GM18909 (cell line): ENCODE data around the gene EIF4EBP2.

Experiments used
- ATAC-seq: cut with Tn5 transposase; IDR thresholded peaks from one replicate; pipeline ENCODE4 v1.9.1; 2021; ENCODE audit warnings: mild to moderate bottlenecking; ENCODE audit not compliant: unreplicated experiment, poor library complexity

The EIF4EBP2 gene

GRCh38 chr10:70426823-70427222, 22.9 kb downstream of the EIF4EBP2 start:
- ATAC-seq = no peak

DNA sequence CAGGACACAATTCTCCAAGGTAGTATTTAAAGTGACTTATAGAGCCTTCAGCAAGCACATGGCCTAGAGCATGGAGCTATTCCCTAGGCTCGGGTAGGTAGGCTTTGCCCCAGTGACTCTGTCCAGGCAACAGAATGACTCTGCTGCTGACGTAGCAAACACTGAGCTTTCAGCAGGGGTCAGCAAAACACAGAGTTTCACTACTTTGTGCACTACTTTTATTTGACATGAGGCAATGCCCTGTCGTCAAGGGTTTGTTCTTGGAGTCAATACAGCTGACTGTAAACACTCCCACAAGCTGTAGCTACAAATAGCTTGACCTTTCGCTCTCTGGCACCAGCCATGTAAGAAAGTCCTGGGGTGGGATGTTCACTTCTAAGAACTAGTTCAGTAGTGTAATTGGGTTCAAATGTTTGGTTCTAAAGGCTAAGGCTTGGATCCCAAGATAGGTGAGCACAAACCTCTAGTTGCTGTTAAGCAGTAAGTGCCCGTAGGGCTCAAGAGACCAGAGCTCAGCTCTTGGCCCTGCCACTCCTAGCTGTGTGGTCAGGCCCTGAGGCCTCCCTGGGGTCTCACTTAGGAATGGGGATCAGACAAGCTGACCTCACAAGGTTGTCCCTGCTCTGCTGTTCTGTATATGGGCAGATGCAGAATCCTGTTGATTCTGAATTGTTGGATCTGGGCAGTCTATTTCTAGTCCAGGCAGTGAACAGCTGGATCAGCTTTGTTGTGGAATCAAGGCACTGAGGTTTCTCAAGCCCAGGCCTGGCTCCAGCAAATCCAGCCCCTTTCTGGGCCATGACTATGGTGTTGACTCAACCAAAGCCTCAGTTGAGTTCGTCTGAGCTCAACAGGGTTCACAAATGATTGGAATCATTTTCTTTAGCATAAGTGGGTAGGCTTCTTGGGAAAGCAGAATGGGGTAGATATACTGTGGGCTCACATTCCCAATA, 26.8 kb downstream of the EIF4EBP2 start:
- ATAC-seq = no peak

DNA sequence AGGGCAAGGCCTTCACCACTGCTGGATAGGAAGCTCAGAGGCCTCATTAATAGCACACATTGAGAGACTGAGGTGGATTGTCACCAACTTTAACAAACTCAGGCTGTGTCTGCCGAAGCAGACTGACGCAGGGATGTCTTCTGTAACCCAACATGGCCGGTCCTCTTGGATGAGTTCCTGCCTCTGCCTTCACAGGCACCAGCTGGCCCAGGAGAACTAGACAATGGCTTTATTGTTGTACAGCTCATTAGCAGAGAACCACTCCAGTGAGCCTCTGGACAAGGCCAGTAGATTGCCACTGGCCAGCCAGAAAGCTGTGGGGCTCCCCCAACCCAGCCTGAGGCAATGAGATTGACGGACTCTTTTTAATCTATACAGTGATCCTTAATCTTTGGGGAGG, 28.2 kb downstream of the EIF4EBP2 start:
- ATAC-seq = no peak

DNA sequence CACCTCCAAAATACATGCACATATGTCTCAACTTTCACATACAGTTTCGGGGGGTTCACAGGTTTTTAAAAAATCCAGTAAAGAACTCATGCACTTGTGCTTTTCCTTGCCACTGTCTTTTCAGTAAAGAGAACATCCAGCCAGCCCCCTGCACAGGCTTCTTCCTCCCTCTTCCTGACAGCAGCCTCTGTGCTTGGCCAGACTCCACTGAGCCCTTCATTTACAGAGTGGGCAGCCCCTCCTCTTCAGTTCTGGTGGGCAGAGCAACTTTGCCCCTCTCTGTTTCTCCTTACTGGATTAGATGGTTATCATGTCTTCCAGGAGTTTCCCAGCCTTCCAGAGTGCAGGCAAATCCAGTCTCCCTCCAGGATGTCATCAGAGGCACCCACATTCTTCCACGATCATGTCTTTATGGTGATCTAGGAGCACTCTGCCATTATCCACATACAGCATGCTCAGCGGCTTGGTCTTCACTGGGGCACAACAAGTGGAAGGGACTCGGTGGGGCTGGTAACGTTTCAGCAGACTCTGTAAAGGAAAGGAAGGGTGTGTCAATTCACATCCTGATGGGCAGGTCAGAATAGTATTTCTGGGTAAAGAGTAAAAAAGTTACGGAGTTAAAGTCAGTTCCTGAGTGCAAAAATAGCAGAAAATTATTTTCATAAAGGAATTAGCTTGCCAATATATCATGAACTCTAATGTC, 28.8 kb downstream of the EIF4EBP2 start:
- ATAC-seq = no peak

- no peak for ATAC-seq
Measured at GRCh38 chr10:70433581-70434280, 29.8 kb downstream of the EIF4EBP2 start.

GRCh38 chr10:70435241-70436085, 31.5 kb downstream of the EIF4EBP2 start:
- no peak for ATAC-seq

DNA sequence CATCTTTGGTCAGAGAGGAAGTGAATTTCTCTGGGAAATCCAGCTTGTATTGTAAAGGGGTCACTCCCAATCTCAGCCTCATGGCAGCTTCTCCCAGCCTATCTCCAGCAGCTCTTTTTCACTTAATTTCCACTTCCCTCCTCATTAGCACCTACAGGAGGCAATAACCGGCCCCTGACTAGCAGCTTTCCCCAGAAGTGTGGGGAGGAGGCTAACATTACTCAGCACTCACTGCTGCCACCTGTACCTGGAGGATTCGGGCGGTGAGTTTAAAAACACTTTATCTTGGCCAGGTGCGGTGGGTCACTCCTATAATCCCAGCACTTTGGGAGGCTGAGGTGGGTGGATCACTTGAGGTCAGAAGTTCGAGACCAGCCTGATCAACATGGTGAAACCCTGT, 33.8 kb downstream of the EIF4EBP2 start:
- ATAC-seq = no peak

DNA sequence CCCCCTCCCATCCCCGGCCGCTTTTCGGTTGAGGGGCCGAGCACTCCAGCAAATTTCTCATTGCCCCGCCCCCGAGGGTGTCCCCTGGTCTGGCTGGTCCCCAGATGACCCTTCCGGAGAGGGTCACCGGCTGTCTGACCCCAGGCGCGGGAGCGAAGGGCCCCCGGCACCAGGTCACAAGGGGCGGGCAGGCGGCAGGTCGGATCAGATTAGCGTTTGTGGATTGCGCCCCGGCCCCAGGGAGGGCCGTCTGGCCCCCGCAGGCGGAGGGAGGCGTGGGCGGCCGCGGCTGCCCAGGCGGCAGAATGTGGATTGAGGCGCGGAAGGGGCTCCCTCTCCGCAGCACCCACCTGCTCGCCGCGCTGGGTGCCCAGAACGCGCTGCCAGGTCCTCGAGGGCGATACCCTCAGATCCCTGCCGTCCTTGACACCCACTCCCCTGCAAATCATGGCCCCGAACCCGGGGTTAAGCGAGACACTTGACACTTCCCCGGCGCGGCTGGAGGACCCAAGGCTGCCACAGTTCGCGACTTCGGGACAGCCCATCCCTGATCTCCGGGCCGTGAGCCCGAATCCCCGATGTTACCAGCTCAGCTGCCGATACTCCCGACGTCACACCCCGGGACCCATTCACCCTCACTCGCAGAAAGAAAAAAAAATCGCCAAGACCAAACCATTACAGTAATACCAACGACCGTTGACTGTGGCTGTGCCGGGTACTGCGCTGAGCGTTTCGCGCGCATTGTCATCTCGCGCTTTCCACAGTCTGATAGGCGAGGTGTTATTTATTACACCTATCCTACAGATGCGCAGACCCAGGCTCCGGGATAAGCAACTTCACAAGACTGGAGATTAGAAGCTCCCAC, 36.6 kb downstream of the EIF4EBP2 start:
- no peak for ATAC-seq

- no peak for ATAC-seq
Measured at GRCh38 chr10:70441161-70441894, 37.4 kb downstream of the EIF4EBP2 start, which contains the start of gene NODAL. Gene NODAL, minus strand, starts transcription at chr10:70441681. Its CDS starts 14 bp downstream, at chr10:70441667.

GRCh38 chr10:70441895-70442309, 38.0 kb downstream of the EIF4EBP2 start:
- ATAC-seq = no peak

DNA sequence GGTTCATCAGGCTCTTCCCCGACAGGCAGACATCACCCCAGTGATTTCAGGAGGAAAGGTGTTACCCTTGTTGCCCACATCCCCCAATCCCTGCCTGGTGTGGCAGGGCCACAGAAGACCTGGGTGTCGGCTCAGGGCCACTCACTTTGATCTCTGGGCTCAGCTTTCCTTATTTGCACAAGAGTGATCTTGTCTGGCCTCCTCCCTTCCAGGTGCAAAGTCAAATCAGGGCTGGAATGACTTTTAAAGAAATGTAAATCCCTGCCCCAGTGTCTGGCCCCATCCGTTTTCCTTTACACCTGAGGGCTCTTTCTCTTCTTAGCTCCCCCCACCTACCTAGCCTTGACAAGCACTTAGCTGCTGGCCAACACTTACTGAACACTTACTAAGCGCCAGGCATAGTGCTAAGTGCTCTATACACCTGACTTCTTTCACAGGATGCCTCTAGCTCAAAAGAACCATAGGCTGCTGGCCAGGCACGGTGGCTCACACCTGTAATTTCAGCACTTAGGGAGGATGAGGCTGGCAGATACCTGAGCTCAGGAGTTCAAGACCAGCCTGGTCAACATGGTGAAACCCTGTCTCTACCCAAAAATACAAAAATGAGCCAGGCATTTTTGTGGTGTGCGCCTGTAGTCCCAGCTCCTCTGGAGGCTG, 38.5 kb downstream of the EIF4EBP2 start:
- no peak for ATAC-seq

DNA sequence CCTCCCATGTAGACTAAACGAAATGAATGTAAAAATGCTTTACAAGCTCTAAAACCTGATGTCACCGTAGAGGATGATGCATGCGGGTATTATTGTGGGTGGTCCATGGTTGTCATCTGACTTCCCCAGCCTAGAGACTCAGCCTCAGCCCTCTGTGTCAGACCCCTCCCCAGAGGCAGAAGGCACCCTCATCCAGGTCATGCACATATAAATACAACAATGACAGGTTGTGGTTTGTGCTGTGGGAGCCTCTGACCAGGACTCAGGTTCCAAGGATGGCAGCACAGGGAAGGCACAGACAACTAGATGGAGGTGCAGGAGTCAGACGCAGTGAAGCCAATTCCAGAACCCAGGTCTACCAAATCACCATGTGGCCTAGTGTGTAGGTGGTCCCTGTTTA, 40.8 kb downstream of the EIF4EBP2 start:
- no peak for ATAC-seq

DNA sequence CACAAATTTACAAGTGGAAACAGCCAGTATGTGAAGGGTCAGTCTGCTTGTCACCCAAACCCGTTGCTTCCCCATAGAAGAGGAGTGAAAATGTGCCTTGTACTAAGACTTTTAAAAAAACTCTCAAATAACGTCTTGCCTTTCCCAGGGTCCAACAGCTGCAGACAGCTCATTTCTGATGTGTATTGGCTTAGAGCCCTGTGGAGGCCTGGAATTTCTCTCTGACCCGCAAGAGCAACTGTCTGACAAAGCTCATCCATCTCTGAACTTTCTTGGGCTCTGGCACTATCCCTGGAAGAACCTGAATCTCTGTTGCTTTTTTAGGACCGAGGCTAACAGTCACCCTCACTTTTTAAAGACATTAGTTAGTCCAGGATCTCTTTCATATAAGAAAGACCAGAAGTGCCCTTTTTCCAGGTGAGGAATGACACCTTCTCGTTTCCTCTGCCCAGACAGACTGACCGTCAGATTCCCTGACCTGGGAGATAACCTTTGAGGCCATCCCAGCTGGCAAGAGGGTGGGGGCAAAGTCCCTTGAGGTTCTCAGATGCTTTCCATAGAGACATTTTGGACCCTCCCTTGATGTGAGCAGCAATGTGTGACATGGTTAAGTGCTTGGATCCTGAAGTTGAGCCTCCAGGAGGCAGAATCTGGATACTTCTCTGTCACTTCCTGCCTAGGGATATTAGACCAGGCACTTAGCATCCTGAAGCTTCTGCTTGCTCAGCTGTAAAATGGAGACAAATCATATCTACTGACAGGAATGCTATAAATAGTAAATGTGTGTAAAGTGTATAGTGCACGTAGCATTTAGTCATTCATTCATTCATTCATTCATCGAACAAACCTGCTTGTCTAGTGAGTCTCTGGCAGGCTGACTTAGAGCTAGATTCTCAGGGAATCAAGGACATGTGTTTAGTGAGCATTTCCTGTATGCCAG, 42.0 kb downstream of the EIF4EBP2 start:
- ATAC-seq = no peak

DNA sequence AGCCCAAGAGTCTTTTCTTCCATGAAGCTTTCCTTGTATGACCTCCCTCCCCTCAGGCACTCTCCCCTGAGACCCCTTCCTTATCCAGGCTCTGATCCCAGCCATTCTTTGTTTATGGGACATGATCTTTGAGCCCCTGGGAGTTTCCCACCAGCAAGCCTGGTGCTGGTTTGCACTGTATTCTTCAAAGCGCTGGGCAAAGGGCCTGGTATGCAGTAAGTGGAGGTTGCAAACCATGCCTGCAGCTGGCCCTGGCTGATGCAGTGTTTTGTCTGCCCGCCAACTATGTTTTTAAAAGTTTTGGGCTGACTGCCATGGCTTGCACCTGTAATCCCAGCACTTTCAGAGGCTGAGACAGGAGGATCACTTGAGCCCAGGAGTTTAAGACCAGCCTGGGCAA, 44.3 kb downstream of the EIF4EBP2 start:
- no peak for ATAC-seq

DNA sequence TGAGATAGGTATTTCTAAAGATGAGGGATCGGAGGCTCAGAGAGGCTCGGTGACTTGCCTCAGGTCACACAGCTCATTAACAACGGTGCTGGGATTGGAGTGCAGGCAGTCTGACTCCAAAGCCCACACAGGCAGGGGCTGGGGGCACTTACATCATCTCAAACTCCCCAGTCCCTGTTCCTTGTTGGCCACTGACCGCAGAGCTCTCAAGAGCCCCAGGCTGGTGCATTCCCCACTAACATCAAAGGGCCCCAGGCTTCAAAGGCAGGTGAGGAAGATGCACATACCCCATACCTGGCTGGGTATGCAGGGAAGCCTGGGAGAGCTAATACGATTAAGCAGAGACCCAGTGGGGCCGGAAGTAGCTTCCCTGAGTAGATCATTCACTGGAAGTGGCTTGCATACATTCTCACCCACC, 51.3 kb downstream of the EIF4EBP2 start:
- no peak for ATAC-seq

DNA sequence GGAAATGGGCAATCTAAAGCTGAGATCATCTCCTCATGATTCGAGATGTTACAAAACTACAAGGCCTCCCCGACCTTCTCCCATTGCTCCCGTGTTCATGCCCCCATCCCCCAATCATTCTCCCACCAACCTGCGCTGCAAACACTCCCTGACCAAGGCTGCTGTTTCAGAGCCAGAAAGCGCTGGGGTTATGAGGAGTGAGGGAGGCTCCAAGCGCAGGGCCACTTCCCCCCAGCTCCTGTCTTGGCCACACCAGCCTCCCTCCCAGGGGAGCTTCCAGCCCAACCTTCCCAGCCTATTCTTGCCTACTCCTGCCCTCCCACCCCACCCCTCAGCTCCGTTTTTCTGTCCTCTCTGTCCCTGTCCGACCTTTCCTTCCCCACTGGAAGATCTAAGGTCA, 52.2 kb downstream of the EIF4EBP2 start:
- ATAC-seq = no peak
